SK-N-SH treated with all-trans-retinoic acid at 6 μM for 48 hours (cell line): ENCODE measurements around the gene GALNT15.

Experiments
- ATAC-seq: fragments of 200-7000 bp; cut with Tn5 transposase; 3 replicates; pipeline ENCODE4 v1.9.1; 2020; ENCODE audit warnings: mild to moderate bottlenecking, moderate library complexity
- ARNTL ChIP-seq: fragments of 450-650 bp; formaldehyde crosslinking; IDR thresholded peaks from 2 replicates; pipeline ENCODE4 v1.5.0; 2020; ENCODE audit warnings: low read depth, mild to moderate bottlenecking, moderate library complexity, borderline replicate concordance
- BACH2 ChIP-seq: fragments of 250-450 bp; sonication (Bioruptor Pico); IDR thresholded peaks from 2 replicates; pipeline ENCODE4 v1.9.0; 2021; ENCODE audit warnings: mild to moderate bottlenecking, borderline replicate concordance
- CSDC2 ChIP-seq: fragments of 250-450 bp; sonication (Bioruptor Pico); IDR thresholded peaks from 2 replicates; pipeline ENCODE4 v1.5.0; 2020; ENCODE audit warnings: mild to moderate bottlenecking, moderate library complexity
- CSRNP3 ChIP-seq: fragments of 250-450 bp; sonication (Bioruptor Pico); IDR thresholded peaks from 2 replicates; pipeline ENCODE4 v1.5.1; 2021; ENCODE audit warnings: mild to moderate bottlenecking, moderate library complexity
- ESRRG ChIP-seq: fragments of 250-450 bp; sonication (Bioruptor Pico); IDR thresholded peaks from 2 replicates; pipeline ENCODE4 v1.6.1; 2021; ENCODE audit warnings: mild to moderate bottlenecking
- GLIS3 ChIP-seq: fragments of 250-450 bp; sonication (Bioruptor Pico); IDR thresholded peaks from 2 replicates; pipeline ENCODE4 v1.5.0; 2020; ENCODE audit warnings: mild to moderate bottlenecking, moderate library complexity
- ISL1 ChIP-seq: fragments of 250-450 bp; sonication (Bioruptor Pico); IDR thresholded peaks from 2 replicates; pipeline ENCODE4 v2.1.2; 2022; ENCODE audit warnings: mild to moderate bottlenecking, moderate library complexity
- OSR1 ChIP-seq: fragments of 250-450 bp; sonication (Bioruptor Pico); IDR thresholded peaks from 2 replicates; pipeline ENCODE4 v1.8.0; 2022; ENCODE audit warnings: moderate library complexity, mild to moderate bottlenecking, inconsistent platforms
- PATZ1 ChIP-seq: fragments of 250-450 bp; sonication (Bioruptor Pico); IDR thresholded peaks from 2 replicates; pipeline ENCODE4 v1.8.0; 2020; ENCODE audit warnings: mild to moderate bottlenecking, moderate library complexity, borderline replicate concordance
- POU6F1 ChIP-seq: fragments of 250-450 bp; sonication (Bioruptor Pico); IDR thresholded peaks from 2 replicates; pipeline ENCODE4 v1.8.0; 2021; ENCODE audit warnings: low read depth, mild to moderate bottlenecking, moderate library complexity, borderline replicate concordance
- PPARA ChIP-seq: fragments of 250-450 bp; sonication (Bioruptor Pico); IDR thresholded peaks from 2 replicates; pipeline ENCODE4 v1.5.0; 2020; ENCODE audit warnings: mild to moderate bottlenecking, borderline replicate concordance
- RARB ChIP-seq: fragments of 250-450 bp; sonication (Bioruptor Pico); IDR thresholded peaks from 2 replicates; pipeline ENCODE4 v1.8.0; 2021; ENCODE audit warnings: mild to moderate bottlenecking, moderate library complexity
- SNAI2 ChIP-seq: fragments of 250-450 bp; sonication (Bioruptor Pico); IDR thresholded peaks from 2 replicates; pipeline ENCODE4 v1.5.0; 2020; ENCODE audit warnings: mild to moderate bottlenecking, moderate library complexity
- TOX ChIP-seq: fragments of 250-450 bp; sonication (Bioruptor Pico); IDR thresholded peaks from 2 replicates; pipeline ENCODE4 v1.8.0; 2021; ENCODE audit warnings: mild to moderate bottlenecking, moderate library complexity, borderline replicate concordance
- TSHZ2 ChIP-seq: fragments of 250-450 bp; sonication (Bioruptor Pico); IDR thresholded peaks from 2 replicates; pipeline ENCODE4 v1.5.0; 2020; ENCODE audit warnings: mild to moderate bottlenecking, moderate library complexity
- ZC3H10 ChIP-seq: fragments of 250-450 bp; sonication (Bioruptor Pico); IDR thresholded peaks from 2 replicates; pipeline ENCODE4 v1.5.1; 2021; ENCODE audit warnings: mild to moderate bottlenecking, moderate library complexity
- ZFP3 ChIP-seq: fragments of 250-450 bp; sonication (Bioruptor Pico); IDR thresholded peaks from 2 replicates; pipeline ENCODE4 v1.5.0; 2020; ENCODE audit warnings: mild to moderate bottlenecking, moderate library complexity
- ZFP30 ChIP-seq: fragments of 450-650 bp; formaldehyde crosslinking; IDR thresholded peaks from 2 replicates; pipeline ENCODE4 v1.5.0; 2022; ENCODE audit warnings: mild to moderate bottlenecking, moderate library complexity
- ZNF565 ChIP-seq: fragments of 450-650 bp; formaldehyde crosslinking; conservative IDR thresholded peaks from 2 replicates; pipeline ENCODE4 v1.5.0; 2020; ENCODE audit warnings: low read depth, mild to moderate bottlenecking, moderate library complexity
- ZNF70 ChIP-seq: fragments of 450-650 bp; formaldehyde crosslinking; IDR thresholded peaks from 2 replicates; pipeline ENCODE4 v1.5.0; 2020; ENCODE audit warnings: mild to moderate bottlenecking, moderate library complexity
- ZNF8 ChIP-seq: fragments of 450-650 bp; formaldehyde crosslinking; IDR thresholded peaks from 2 replicates; pipeline ENCODE4 v1.5.0; 2020; ENCODE audit warnings: mild to moderate bottlenecking, moderate library complexity

GALNT15 gene

GRCh38 chr3:16224325-16224724, 49.8 kb downstream of the GALNT15 start:
- no peak for ATAC-seq
- TF ChIP-seq ZNF8 (CRISPR knock-in tag) (no peak), PATZ1 (CRISPR knock-in tag) (no peak), ZFP30 (CRISPR knock-in tag) (no peak), BACH2 (CRISPR knock-in tag) (no peak), ESRRG (CRISPR knock-in tag) (no peak), GLIS3 (CRISPR knock-in tag) (no peak), CSDC2 (CRISPR knock-in tag) (no peak), ZNF565 (no peak), TOX (CRISPR knock-in tag) (no peak), ZNF70 (CRISPR knock-in tag) (no peak), SNAI2 (CRISPR knock-in tag) (no peak), TSHZ2 (no peak), PPARA (CRISPR knock-in tag) (no peak), OSR1 (CRISPR knock-in tag) (no peak), ZFP3 (no peak), RARB (no peak), ISL1 (CRISPR knock-in tag) (no peak), POU6F1 (no peak), ZC3H10 (CRISPR knock-in tag) (no peak)

GRCh38 chr3:16227566-16227965, 53.1 kb downstream of the GALNT15 start:
- ATAC-seq: no peak
- TF ChIP-seq SNAI2 (CRISPR knock-in tag) (no peak), ZFP3 (no peak), ARNTL (CRISPR knock-in tag) (no peak), CSRNP3 (CRISPR knock-in tag) (no peak), TOX (CRISPR knock-in tag) (no peak), ZNF8 (CRISPR knock-in tag) (no peak), ZNF565 (no peak), GLIS3 (CRISPR knock-in tag) (no peak), ZFP30 (CRISPR knock-in tag) (no peak), OSR1 (CRISPR knock-in tag) (no peak)

- no peak for ATAC-seq
- TF ChIP-seq POU6F1: no peak
- TF ChIP-seq SNAI2 (CRISPR knock-in tag): no peak
- TF ChIP-seq ZFP3: no peak
- TF ChIP-seq ISL1 (CRISPR knock-in tag): no peak
- TF ChIP-seq ZNF565: no peak
- TF ChIP-seq BACH2 (CRISPR knock-in tag): no peak
- TF ChIP-seq ARNTL (CRISPR knock-in tag): no peak
- no peak for TF ChIP-seq ZFP30 (CRISPR knock-in tag)
- no peak for TF ChIP-seq OSR1 (CRISPR knock-in tag)
- no peak for TF ChIP-seq RARB
- TF ChIP-seq ESRRG (CRISPR knock-in tag): no peak
- TF ChIP-seq, all 23 proteins: peak for 0
These were observed 55.2 kb downstream of the GALNT15 start for GRCh38 chr3:16229681-16230080.
